K562 (cell line): ENCODE results near the gene CTPS1.

Experiments
- CEBPB ChIP-seq: fragments of 450-650 bp; IDR thresholded peaks from 2 replicates; pipeline ENCODE4 v1.6.1; 2016; ENCODE audit warnings: missing genetic modification characterization, missing compliant biosample characterization
- POLR2G ChIP-seq: fragments of 200-400 bp; formaldehyde crosslinking; IDR thresholded peaks from 2 replicates; pipeline ENCODE4 v1.6.1; 2017; ENCODE audit warnings: low read depth, mild to moderate bottlenecking, antibody characterized with exemption, low read length, moderate library complexity
- PRPF4 ChIP-seq: fragments of 200-400 bp; formaldehyde crosslinking; IDR thresholded peaks from one replicate; pipeline ENCODE4 v1.6.1; 2017; ENCODE audit warnings: low read length, low read depth, mild to moderate bottlenecking; ENCODE audit not compliant: insufficient read depth, poor library complexity, severe bottlenecking
- RAD21 ChIP-seq, 2 experiments: fragments of 250-450 bp in 1 of 2; fragments of 450-650 bp in 1 of 2; sonication (Bioruptor Pico) in 1 of 2; formaldehyde crosslinking in 1 of 2; IDR thresholded peaks in 1 of 2; conservative IDR thresholded peaks in 1 of 2; 2 replicates each; pipeline versions ENCODE4 v1.4.0 to v1.8.0; 2020 to 2022; ENCODE audit warnings: mild to moderate bottlenecking in 2 of 2, moderate library complexity in 1 of 2
- TCF7L2 ChIP-seq: fragments of 150-350 bp; IDR thresholded peaks from 2 replicates; pipeline ENCODE4 v1.6.1; 2016; ENCODE audit warnings: low read depth, mild to moderate bottlenecking, low read length, moderate library complexity
- YY1 ChIP-seq, 3 experiments: IDR thresholded peaks; 2 replicates each; pipeline ENCODE4 v1.6.1; 2011; ENCODE audit warnings: low read length in 2 of 3, mild to moderate bottlenecking in 2 of 3, moderate library complexity in 2 of 3, borderline replicate concordance in 1 of 3, control low read depth in 1 of 3, low read depth in 1 of 3; ENCODE audit not compliant: insufficient read depth in 3 of 3, insufficient replicate concordance in 2 of 3, control insufficient read depth in 1 of 3, insufficient read length in 1 of 3; ENCODE audit errors: extremely low read depth in 1 of 3
- TF ChIP-seq, protein P1 (sequence below): fragments of 200-800 bp; sonication (Bioruptor generic); IDR thresholded peaks from 2 replicates; pipeline ENCODE4 v1.6.1; 2016; ENCODE audit warnings: missing genetic modification characterization, missing compliant biosample characterization

DNA sequence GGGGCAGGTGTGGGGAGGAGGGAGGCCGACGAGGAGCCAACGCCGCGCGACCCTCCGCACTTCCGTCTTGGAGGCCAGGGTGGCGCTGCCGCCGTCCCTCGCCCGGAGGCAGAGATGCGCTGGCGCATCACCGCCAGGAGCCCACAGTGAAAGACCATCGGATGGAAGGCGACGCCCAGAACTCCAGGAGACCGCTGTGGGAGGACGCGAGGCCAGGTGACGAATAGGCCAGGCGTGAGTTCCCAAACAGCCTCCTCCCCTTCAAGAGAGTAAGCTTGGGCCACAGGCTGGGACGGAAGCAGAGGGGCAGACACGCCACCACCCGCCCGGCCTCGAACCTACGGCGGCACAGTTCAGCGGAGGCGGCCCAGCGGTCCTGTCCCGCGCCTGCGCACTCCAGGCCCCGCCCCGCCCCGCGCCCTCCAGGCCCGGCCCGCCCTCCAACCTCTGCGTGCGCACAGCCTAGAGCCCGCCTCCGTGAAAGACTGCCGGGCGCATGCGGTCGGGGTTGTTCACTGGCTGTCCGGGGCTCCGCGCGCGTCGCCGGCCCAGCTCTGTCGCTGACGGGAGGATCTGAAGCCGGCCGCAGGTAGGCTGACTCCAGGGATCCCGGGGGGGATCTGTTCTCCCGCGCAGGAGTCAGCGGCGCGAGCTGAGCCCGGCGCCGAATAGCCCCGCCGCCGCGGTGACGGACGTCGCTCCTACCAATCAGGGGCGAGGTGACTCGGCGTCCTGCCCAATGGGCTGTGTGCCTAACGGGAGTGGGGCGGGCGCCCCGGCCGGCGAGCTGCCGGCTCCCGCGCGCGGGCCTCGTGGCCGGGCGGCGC, at the start of gene CTPS1:
- TF ChIP-seq TCF7L2 = no peak
- TF ChIP-seq CEBPB (tag) = no peak
- TF ChIP-seq, protein P1, sequence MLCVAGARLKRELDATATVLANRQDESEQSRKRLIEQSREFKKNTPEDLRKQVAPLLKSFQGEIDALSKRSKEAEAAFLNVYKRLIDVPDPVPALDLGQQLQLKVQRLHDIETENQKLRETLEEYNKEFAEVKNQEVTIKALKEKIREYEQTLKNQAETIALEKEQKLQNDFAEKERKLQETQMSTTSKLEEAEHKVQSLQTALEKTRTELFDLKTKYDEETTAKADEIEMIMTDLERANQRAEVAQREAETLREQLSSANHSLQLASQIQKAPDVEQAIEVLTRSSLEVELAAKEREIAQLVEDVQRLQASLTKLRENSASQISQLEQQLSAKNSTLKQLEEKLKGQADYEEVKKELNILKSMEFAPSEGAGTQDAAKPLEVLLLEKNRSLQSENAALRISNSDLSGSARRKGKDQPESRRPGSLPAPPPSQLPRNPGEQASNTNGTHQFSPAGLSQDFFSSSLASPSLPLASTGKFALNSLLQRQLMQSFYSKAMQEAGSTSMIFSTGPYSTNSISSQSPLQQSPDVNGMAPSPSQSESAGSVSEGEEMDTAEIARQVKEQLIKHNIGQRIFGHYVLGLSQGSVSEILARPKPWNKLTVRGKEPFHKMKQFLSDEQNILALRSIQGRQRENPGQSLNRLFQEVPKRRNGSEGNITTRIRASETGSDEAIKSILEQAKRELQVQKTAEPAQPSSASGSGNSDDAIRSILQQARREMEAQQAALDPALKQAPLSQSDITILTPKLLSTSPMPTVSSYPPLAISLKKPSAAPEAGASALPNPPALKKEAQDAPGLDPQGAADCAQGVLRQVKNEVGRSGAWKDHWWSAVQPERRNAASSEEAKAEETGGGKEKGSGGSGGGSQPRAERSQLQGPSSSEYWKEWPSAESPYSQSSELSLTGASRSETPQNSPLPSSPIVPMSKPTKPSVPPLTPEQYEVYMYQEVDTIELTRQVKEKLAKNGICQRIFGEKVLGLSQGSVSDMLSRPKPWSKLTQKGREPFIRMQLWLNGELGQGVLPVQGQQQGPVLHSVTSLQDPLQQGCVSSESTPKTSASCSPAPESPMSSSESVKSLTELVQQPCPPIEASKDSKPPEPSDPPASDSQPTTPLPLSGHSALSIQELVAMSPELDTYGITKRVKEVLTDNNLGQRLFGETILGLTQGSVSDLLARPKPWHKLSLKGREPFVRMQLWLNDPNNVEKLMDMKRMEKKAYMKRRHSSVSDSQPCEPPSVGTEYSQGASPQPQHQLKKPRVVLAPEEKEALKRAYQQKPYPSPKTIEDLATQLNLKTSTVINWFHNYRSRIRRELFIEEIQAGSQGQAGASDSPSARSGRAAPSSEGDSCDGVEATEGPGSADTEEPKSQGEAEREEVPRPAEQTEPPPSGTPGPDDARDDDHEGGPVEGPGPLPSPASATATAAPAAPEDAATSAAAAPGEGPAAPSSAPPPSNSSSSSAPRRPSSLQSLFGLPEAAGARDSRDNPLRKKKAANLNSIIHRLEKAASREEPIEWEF = no peak
- TF ChIP-seq PRPF4 = peak; percentile 81
- TF ChIP-seq YY1 (IDR thresholded peaks at IDR 0.05; ENCODE audit: borderline replicate concordance in 1 of 3, control insufficient read depth in 1 of 3, extremely low read depth in 1 of 3, insufficient read depth in 3 of 3, insufficient read length in 1 of 3, insufficient replicate concordance in 2 of 3, low read depth in 1 of 3, low read length in 2 of 3) = peak in 1 of 3 experiments; percentile 38
- peak; percentile 91 for TF ChIP-seq POLR2G
- no peak for TF ChIP-seq RAD21 (CRISPR knock-in tag; conservative IDR thresholded peaks at IDR 0.05 in 1 of 2, IDR thresholded peaks at IDR 0.05 in 1 of 2)
